GM12878 (cell line): ENCODE measurements around the gene INO80C.

ENCODE experiments used
- BACH1 ChIP-seq: fragments of 450-650 bp; IDR thresholded peaks from 2 replicates; pipeline ENCODE4 v1.6.1; 2017; ENCODE audit warnings: mild to moderate bottlenecking, borderline replicate concordance
- BRCA1 ChIP-seq: IDR thresholded peaks from 2 replicates; pipeline ENCODE4 v1.6.1; 2011; ENCODE audit warnings: low read depth, low read length, improper control_type of control experiment
- EP300 ChIP-seq, 2 experiments: fragments of 150-350 bp in 1 of 2; IDR thresholded peaks; 2 replicates each; pipeline ENCODE4 v1.6.1; 2011 to 2012; ENCODE audit warnings: low read depth in 2 of 2, low read length in 2 of 2, borderline replicate concordance in 1 of 2, improper control_type of control experiment in 1 of 2, inconsistent platforms in 1 of 2; ENCODE audit not compliant: control insufficient read depth in 1 of 2
- EZH2 ChIP-seq: IDR thresholded peaks from 2 replicates; pipeline ENCODE4 v1.6.1; 2012; ENCODE audit warnings: low read depth, mild to moderate bottlenecking, control low read depth, inconsistent platforms, low read length, borderline replicate concordance; ENCODE audit not compliant: control insufficient read depth
- MAX ChIP-seq: IDR thresholded peaks from 2 replicates; pipeline ENCODE4 v1.6.1; 2012; ENCODE audit warnings: low read depth, low read length, improper control_type of control experiment
- RCOR1 ChIP-seq: conservative IDR thresholded peaks from 2 replicates; pipeline ENCODE4 v1.6.1; 2012; ENCODE audit warnings: low read depth, low read length, improper control_type of control experiment
- SUZ12 ChIP-seq: fragments of 200-600 bp; sonication (generic); IDR thresholded peaks from one replicate; pipeline ENCODE4 v1.6.1; 2018; ENCODE audit warnings: antibody characterized with exemption, mild to moderate bottlenecking; ENCODE audit not compliant: unreplicated experiment
- TCF3 ChIP-seq: IDR thresholded peaks from 2 replicates; pipeline ENCODE4 v1.6.1; 2012; ENCODE audit warnings: low read depth, mild to moderate bottlenecking, low read length, borderline replicate concordance; ENCODE audit not compliant: insufficient read depth
- USF2 ChIP-seq: IDR thresholded peaks from 2 replicates; pipeline ENCODE4 v1.6.1; 2011; ENCODE audit warnings: low read depth, low read length, improper control_type of control experiment, borderline replicate concordance

GRCh38 chr18:35501369-35501768 lies 3.6 kb upstream of the INO80C start:
- no peak for TF ChIP-seq EP300 (IDR thresholded peaks at IDR 0.05; ENCODE audit: borderline replicate concordance in 1 of 2, control insufficient read depth in 1 of 2, low read depth in 2 of 2, low read length in 2 of 2)
- no peak for TF ChIP-seq EZH2
- no peak for TF ChIP-seq BACH1
- no peak for TF ChIP-seq TCF3
- no peak for TF ChIP-seq RCOR1
- TF ChIP-seq BRCA1: no peak
- TF ChIP-seq SUZ12: no peak
- TF ChIP-seq MAX: no peak
- TF ChIP-seq USF2: no peak
